ENCODE measurements around the gene TNNI3K.

DNA sequence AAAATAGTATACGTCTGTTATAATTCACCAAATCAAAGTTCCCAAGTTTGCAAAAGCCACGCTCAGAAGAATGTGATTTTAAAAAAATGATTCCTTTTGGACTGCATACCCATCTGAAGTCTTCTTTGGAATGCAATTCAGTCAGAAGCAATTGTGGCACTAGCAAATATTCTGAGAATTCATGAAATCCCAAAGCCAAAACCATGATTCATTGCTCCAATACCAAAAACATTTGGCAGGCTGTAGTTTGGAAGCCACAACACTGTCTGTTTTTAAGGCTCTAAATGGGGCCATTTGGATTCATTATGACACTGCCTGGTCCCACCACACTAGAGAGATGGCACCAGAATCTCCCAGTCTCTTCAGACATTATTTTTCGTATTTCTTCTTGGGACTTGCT, 299.1 kb downstream of the TNNI3K start:
- TF ChIP-seq, protein P1, sequence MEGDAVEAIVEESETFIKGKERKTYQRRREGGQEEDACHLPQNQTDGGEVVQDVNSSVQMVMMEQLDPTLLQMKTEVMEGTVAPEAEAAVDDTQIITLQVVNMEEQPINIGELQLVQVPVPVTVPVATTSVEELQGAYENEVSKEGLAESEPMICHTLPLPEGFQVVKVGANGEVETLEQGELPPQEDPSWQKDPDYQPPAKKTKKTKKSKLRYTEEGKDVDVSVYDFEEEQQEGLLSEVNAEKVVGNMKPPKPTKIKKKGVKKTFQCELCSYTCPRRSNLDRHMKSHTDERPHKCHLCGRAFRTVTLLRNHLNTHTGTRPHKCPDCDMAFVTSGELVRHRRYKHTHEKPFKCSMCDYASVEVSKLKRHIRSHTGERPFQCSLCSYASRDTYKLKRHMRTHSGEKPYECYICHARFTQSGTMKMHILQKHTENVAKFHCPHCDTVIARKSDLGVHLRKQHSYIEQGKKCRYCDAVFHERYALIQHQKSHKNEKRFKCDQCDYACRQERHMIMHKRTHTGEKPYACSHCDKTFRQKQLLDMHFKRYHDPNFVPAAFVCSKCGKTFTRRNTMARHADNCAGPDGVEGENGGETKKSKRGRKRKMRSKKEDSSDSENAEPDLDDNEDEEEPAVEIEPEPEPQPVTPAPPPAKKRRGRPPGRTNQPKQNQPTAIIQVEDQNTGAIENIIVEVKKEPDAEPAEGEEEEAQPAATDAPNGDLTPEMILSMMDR (IDR thresholded peaks at IDR 0.05; ENCODE audit: insufficient read depth, low read length) = no peak
- no peak for TF ChIP-seq SPI1 (IDR thresholded peaks at IDR 0.05; ENCODE audit: borderline replicate concordance, low read depth)
- TF ChIP-seq POLR2AphosphoS5 (IDR thresholded peaks at IDR 0.05; ENCODE audit: low read depth) = no peak
- TF ChIP-seq, protein P2, sequence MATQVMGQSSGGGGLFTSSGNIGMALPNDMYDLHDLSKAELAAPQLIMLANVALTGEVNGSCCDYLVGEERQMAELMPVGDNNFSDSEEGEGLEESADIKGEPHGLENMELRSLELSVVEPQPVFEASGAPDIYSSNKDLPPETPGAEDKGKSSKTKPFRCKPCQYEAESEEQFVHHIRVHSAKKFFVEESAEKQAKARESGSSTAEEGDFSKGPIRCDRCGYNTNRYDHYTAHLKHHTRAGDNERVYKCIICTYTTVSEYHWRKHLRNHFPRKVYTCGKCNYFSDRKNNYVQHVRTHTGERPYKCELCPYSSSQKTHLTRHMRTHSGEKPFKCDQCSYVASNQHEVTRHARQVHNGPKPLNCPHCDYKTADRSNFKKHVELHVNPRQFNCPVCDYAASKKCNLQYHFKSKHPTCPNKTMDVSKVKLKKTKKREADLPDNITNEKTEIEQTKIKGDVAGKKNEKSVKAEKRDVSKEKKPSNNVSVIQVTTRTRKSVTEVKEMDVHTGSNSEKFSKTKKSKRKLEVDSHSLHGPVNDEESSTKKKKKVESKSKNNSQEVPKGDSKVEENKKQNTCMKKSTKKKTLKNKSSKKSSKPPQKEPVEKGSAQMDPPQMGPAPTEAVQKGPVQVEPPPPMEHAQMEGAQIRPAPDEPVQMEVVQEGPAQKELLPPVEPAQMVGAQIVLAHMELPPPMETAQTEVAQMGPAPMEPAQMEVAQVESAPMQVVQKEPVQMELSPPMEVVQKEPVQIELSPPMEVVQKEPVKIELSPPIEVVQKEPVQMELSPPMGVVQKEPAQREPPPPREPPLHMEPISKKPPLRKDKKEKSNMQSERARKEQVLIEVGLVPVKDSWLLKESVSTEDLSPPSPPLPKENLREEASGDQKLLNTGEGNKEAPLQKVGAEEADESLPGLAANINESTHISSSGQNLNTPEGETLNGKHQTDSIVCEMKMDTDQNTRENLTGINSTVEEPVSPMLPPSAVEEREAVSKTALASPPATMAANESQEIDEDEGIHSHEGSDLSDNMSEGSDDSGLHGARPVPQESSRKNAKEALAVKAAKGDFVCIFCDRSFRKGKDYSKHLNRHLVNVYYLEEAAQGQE (IDR thresholded peaks at IDR 0.05; ENCODE audit: insufficient replicate concordance, low read depth) = no peak

All from HL-60 (cell line).